PFSK-1 (cell line): ENCODE measurements around the gene SNAP29.

Experiments used
- FOXP2 ChIP-seq: optimal IDR thresholded peaks from 2 replicates; pipeline ENCODE3; 2011; ENCODE audit warnings: borderline replicate concordance, control low read depth, inconsistent platforms; ENCODE audit not compliant: insufficient read depth; ENCODE audit errors: extremely low read length, extremely low read depth
- POLR2AphosphoS5 ChIP-seq: IDR thresholded peaks from 2 replicates; pipeline ENCODE4 v1.6.1; 2012; ENCODE audit warnings: low read depth, mild to moderate bottlenecking, control low read depth, low read length, moderate library complexity
- SIN3A ChIP-seq: IDR thresholded peaks from 2 replicates; pipeline ENCODE4 v1.6.1; 2012; ENCODE audit warnings: mild to moderate bottlenecking, low read length, moderate library complexity, borderline replicate concordance; ENCODE audit not compliant: insufficient read depth
- TAF1 ChIP-seq: IDR thresholded peaks from 2 replicates; pipeline ENCODE4 v1.6.1; 2012; ENCODE audit warnings: low read length, control low read depth, borderline replicate concordance; ENCODE audit not compliant: insufficient read depth

GRCh38 chr22:20916916-20917810 lies 58.4 kb downstream of the SNAP29 start, which contains the start of gene CRKL:
- peak; percentile 88 for TF ChIP-seq TAF1
- TF ChIP-seq SIN3A = peak; percentile 87; the same call in 1 of the 2 replicates
- peak; percentile 77 for TF ChIP-seq POLR2AphosphoS5
- peak; percentile 77 for TF ChIP-seq FOXP2
